Activated T-cell treated with anti-CD3 and anti-CD28 coated beads, Interleukin-2, amount 50 U/mL, for 48 hours (primary cell): ENCODE results near the gene HOXA1.

Source experiments
- DNase-seq, 2 experiments: peaks; one replicate each; pipeline ENCODE4 v3.0.0-alpha.2; 2020

HOXA1 gene

DNA sequence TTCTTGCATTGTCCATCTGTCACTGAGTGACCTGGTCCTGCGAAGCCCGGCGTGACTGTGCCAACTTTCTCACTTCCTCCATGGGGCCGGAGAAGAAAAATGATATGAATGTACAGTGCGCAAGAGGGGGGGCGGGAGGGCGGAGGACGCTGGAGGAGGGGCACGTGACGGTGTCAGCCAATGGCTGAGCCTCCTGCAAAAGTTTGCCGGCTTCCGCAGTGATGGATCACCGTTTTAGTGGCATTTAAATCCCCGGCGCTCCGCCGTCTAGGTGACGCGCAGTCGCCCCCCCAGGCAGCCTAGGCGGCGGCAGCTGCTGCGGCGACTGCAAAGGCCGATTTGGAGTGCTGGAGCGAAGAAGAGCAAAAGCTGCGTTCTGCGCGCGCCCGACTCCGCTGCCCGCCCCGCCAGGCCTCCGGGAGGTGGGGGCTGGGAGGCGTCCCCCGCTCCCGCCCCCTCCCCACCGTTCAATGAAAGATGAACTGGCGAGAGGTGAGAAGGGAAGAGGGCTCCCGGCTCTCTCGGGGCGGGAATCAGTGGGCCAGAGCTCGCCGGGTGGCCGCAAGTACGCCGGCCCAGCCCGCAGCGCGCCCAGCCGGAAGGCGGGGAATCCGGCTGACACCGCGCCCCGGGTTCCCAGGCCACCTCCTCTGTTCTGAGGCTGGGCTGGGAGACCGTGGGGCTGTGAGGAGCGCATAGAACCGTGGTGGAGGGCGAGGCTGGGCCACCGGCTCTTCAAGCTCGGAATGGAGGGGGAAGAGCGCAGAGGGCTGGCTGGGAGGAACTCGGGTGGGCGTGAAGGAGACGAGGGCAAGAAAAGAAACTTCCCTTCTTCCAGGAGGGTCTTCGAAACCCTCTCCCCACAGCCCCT, at the start of gene HOXA1:
TSS of gene HOXA1 (minus strand) at position 104 of the 871 bp plus-strand sequence. CDS start at position 16, 88 bp downstream.
- DNase-seq = peak; percentile 70 to 79

DNA sequence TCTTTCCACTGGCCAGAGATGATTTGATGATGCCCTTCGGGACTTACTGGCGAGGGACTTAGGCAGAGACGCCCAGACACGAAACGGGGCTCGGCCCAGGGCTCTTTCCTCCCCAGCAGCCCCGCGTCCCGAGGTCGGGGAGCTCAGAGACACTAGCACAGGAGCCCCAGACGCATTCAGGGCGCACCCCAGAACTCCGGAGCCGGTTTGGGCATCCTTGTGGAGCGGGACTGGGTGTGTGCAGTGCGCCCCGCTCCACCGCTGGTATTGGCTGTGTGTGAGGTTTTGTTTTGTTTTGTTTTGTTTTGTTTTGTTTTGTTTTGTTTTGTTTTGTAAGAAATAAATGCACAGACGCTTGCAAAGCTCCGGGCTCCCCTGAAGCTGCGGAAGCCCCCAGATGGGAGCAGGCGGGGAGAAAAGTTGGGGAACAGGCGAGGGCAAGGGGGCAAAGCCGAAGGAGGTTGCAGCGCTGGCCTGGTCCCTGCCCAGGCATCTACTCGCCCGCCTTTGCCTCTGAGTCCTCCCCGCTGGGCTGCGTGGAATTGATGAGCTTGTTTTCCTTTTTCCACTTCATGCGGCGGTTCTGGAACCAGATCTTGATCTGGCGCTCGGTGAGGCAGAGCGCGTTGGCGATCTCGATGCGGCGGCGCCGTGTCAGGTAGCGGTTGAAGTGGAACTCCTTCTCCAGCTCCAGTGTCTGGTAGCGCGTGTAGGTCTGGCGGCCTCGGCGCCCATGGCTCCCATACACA, 49.5 kb upstream of the HOXA1 start:
- DNase-seq = no peak

DNA sequence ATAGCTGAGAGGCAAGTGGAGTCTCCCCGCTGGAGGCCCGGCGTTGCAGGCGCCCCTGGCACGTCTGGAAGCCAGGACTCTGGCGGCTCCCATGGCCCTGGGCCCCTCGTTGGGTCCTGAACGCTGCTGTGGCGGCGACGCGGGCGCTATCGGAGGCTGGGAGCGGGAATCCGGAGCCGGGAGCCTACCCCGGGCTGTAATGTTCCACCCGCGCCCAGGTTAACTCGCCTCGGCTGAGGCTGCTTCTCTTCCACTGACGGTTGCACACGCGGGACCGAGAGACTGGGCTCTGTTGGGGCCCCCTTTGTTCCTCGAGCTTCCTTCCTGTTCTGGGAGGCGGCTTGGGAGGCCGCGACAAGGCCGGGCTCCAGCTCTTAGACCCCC, 49.0 kb upstream of the HOXA1 start:
- DNase-seq = no peak

DNA sequence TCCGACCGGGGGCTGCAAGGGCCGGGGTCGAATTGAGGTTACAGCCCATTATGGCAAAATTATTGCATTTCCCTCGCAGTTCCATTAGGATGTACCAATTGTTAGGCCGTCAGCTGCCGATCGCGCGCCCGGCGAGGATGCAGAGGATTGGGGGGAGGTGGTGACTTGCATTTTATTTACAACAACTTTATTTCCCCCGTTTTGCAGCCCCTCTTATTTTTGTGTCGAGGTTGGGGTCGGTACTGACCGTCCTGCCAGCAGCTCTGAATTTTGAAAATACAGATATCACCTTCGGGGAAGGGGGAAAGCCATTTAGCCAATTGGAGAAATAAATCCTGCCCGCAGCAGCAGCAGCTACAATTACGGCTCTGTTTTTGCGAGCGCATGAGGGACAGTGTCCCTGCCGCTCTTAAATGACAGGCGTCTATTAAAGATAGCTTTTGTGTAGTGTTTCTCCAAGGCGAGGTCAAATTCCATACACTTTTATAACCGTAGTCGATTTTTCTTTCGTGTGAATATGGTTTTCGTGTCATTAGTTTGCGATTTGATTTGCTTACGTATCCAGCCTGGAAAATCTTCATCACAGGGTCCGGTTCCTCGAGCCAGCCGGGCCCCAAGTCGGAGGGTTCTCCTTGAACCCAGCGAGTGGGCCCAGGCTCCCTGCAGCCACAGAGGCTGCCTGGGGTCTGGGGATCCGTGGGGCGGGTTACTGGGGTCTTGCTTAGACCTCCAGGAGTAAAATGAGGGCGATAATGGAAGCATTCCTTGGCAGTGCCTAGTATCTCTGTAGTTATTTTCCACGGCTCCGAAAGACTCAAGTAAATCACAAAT, 48.4 kb upstream of the HOXA1 start:
- DNase-seq = no peak

DNA sequence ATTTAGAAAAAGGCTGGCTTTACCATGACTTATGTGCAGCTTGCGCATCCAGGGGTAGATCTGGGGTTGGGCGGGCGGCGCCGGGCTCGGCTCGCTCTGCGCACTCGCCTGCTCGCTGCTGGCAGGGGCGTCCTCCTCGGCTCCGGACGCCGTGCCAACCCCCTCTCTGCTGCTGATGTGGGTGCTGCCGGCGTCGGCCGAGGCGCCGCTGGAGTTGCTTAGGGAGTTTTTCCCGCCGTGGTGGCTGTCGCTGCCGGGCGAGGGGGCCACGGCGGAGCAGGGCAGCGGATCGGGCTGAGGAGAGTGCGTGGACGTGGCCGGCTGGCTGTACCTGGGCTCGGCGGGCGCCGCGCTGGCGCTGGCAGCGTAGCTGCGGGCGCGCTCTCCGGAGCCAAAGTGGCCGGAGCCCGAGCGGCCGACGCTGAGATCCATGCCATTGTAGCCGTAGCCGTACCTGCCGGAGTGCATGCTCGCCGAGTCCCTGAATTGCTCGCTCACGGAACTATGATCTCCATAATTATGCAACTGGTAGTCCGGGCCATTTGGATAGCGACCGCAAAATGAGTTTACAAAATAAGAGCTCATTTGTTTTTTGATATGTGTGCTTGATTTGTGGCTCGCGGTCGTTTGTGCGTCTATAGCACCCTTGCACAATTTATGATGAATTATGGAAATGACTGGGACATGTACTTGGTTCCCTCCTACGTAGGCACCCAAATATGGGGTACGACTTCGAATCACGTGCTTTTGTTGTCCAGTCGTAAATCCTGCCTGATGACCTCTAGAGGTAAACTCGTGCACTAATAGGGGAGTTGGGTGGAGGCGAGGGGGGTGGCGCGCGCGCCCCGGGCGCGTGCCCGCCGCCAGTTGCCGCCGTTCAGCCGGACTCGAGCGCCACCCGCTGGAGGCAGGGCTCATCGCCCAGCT, 47.5 kb upstream of the HOXA1 start, which contains the start of gene HOXA5:
TSS of gene HOXA5 (minus strand) at position 659 of the 927 bp plus-strand sequence. CDS start at position 585, 74 bp downstream.
- no peak for DNase-seq

DNA sequence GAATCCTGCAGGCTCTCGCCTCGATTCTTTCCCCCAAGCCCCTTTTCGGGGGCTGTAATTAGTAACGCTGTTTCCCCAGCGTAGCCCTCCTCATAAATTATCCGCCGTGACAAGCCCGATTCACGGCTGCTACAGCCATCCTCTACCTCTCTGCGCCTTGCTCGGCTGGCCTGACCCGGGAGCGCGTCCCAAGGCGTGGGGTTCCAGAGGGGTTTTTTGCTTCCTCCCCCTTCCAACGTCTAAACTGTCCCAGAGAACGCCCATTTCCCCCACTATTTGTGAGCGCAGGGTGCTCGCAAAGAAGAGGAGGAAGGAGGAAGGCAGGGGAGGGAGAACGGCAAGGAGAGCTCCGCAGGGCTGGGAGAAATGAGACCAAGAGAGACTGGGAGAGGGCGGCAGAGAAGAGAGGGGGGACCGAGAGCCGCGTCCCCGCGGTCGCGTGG, 46.8 kb upstream of the HOXA1 start:
- DNase-seq = no peak

DNA sequence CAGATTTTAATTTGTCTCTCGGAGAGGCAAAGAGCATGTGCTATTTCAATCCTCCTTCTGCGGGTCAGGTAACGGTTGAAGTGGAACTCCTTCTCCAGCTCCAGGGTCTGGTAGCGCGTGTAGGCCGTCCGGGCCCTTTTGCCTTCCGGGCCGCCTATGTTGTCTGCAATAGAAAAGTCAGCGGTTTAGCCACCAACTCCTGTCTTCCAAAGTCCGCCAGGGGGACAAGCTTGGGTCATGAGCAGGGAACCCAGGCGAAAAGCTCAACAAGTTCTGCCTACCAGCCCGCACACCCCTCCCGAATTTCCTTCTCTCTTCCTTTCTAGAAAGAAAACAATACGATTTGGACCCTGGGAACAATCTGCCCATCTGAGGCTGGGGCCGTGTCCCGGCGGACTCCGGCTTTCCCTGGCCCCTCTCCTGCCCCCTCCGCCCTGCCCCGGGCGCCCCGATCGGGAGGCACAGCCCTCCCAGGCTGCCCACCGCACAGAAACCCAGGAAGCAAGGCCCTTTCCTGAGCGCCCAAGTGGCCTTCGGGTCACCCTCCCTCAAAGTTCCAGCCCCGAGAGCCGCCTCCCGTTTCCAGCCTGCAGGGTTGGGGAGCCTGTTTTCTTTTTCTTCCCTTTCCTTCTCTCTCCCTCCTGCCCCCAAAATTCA, 46.3 kb upstream of the HOXA1 start:
- DNase-seq = no peak

DNA sequence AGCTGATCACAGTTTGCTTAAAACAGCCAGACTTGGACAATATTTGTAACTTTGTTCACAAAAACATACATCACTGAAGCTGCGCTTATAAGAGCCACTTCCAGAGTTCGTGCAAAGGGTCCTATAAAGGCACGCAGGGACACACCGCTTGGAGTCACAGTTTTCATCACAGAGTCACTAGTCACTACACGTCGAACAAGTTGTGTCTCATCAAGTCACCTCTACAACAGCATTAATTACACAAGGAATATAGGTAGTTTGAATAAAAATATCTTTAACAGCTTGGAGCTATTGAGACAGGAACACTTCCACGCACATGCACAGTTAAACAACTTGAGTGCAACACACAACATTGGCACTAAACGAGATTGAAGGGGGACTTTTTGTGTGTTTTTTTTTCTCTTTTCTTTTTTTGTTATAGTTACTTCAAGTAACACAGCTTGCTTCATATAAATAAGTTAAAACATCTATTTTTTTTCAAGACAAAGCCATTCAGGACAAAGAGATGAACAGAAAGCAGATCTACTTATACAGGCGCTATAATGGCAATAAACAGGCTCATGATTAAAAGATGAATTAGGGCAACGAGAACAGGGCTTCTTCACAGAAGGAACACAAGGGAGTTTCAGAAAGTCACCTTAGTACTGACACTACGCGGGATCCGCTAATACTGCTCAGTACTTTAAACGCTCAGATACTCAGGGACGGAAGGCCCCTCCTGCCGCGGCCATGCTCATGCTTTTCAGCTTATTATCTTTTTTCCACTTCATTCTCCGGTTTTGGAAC, 45.5 kb upstream of the HOXA1 start:
- no peak for DNase-seq

GRCh38 chr7:27140126-27140857, 44.5 kb upstream of the HOXA1 start:
- DNase-seq = no peak

- DNase-seq = no peak
Measured at GRCh38 chr7:27139334-27140125, 43.7 kb upstream of the HOXA1 start.

- no peak for DNase-seq
Measured at GRCh38 chr7:27138985-27139333, 43.2 kb upstream of the HOXA1 start.

- no peak for DNase-seq
Measured at GRCh38 chr7:27138472-27138871, 42.7 kb upstream of the HOXA1 start.

DNA sequence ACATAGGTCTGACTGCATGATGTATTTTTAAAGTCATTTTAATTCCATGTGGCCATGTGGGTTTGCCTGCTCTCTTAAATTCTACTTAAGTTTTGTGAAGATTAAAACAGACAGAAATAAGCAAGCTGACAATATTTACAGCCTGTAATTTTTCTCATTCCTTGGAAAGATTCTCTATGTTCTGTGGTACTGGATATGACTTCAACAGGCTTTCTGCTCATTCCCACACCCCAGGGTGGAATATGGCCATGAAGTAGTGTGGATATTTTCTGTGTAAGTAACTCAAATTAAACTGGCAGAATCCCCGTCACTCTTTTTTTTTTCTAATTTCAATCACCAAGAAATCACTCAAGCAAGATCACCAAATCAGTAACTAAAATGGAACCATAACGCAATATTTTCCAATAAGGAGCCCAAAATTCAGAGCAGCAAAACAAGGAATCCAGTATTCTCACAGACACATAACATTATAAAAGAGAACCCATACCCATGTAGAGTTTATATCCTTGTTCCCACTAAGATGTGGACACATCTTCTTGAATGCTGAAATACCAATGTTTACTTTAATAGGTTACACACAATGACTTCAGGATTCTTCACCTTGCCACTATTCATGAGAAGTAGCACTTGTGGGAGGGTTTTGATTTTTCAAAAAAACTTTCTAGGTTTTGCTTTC, 42.0 kb upstream of the HOXA1 start:
- DNase-seq = no peak

DNA sequence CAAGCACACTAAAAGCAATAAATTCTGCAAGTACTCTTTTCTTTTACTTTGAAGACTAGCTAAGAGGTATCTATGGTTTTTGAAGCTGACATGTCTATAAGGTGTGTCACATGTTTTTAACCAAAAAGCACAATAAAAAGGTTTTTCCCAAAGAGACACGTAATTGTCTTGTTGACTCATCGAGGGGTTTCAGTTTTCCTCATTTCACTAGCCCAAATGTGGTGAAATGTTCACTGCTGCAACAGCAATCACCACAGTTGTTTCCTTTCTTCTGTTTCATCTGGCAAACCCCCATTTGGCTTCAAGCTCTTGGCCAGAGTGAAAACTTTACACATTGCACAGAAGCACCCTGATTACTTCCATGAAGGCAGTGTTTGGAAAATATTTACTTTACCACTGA, 38.6 kb upstream of the HOXA1 start:
- no peak for DNase-seq

DNA sequence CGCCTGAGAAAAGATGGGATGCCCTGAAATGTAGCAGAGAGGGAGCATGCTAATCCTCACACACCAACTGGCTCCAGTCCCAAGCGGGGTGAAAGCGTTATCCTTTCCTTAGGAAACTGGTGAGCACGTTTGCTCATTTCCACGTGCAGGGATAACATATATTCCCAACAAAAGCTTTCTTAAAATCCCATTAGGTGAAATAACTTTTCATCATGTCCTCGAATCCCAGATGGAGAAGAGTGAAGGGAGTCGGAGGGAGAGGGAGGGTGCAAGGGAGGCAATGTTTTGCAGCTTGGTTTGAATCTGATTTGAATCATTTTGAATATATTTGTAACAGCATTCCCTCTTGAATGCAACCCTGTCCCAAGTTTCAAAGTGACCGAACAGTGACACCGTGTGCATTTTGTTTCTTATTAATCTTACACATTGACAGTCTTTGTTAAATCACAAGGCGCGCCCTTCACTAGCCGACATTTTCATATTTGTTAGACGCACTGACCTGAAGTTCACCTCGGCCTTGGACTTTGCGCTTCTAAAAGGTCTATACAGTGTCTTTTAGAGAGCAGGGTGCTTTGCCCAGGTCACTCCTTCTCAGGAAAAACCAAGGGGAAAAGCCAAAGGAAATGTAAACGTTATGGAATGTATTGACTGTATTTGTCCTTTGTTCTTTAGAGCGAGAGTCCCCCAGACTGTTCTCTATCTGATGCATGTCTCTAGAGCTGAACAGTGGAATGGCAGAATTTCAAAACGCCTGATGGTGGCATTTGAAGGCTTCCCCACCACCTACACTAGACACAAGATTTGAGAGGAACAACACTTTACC, 37.8 kb upstream of the HOXA1 start:
- DNase-seq = no peak

DNA sequence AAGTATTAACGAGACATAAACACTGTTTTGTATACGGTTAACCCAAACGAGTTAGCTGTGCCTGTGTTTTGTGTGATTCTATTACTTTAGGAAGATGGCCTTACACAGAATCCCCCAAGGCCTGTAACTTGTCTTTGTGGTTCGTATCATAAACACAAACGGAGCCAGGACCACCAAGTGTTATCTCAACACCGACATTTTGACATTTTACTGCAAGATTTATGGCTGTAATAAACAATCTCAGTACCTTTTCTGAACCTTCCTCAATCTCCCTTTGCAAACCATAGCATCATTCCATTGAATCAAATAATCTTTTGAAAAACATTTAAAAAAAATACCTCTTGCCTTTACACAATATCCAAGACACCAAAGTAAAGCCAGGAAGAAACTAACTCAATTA, 37.2 kb upstream of the HOXA1 start:
- DNase-seq = no peak

- DNase-seq = no peak
Measured at GRCh38 chr7:27132214-27132613, 36.4 kb upstream of the HOXA1 start.
